ENCODE measurements around the gene C1QTNF9B. TPM values are rescaled to one million over a fixed set of nuclear protein-coding genes. Genes with fewer than 3 reads are reported as not detected.

Gene C1QTNF9B
- total RNA-seq, 1 experiment from 2014 or later = not detected

DNA sequence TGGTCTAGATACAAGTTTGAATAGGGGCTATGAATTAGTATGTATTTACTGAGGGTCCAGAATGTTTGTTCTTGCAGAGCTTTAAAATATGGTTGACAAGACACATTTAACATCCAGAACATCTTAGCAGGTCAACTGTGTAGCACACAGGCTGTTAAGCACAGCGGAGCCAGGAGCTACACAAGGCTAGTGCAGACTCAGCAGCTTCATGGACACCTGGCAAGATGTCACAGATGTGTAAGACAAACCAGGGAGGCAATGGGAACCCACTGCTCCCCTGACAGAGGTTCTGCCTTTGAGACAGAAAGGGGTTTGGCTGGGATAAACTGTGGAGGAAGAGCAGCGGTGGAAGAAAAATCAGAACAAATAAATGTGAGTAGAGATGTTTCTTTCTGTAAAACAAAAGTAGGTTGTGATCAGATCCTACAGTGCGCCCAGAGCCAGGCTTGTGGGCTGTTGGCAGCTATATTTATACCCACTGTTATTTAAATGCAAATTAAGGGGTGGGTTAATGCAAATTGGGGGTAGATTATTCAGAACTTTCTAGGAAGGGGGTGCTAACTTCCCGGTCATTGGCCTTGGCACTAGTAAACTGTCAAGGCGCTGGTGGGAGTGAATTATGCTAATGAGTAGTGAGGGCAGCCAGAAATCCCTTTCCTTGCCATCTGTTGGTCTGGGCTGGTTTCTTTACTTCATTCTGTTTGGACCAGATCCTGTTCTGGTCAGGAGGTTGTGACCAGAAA is 41.1 kb downstream of the C1QTNF9B start:
- Mint-ChIP-seq H3K9me3 (ENCODE audit: unreplicated experiment) (peaks cover 10% of the 10 kb centered on the region), H3K27me3 (ENCODE audit: insufficient read depth, unreplicated experiment) (no peaks in the 10 kb centered on the region), H3K36me3 (ENCODE audit: insufficient read depth, unreplicated experiment) (peaks cover 12% of the 10 kb centered on the region), H3K4me3 (ENCODE audit: unreplicated experiment) (no peak overlapping the region), H3K4me1 (ENCODE audit: low read depth, unreplicated experiment) (peaks cover 10% of the 10 kb centered on the region), H3K27ac (ENCODE audit: unreplicated experiment) (no peak overlapping the region)
- ChIA-PET CTCF (no interaction called here), POLR2A (no interaction called here)
- TF ChIP-seq, protein P1, sequence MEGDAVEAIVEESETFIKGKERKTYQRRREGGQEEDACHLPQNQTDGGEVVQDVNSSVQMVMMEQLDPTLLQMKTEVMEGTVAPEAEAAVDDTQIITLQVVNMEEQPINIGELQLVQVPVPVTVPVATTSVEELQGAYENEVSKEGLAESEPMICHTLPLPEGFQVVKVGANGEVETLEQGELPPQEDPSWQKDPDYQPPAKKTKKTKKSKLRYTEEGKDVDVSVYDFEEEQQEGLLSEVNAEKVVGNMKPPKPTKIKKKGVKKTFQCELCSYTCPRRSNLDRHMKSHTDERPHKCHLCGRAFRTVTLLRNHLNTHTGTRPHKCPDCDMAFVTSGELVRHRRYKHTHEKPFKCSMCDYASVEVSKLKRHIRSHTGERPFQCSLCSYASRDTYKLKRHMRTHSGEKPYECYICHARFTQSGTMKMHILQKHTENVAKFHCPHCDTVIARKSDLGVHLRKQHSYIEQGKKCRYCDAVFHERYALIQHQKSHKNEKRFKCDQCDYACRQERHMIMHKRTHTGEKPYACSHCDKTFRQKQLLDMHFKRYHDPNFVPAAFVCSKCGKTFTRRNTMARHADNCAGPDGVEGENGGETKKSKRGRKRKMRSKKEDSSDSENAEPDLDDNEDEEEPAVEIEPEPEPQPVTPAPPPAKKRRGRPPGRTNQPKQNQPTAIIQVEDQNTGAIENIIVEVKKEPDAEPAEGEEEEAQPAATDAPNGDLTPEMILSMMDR (IDR thresholded peaks at IDR 0.05; ENCODE audit: insufficient read depth in 1 of 2, low read depth in 1 of 2, low read length in 1 of 2, severe bottlenecking in 1 of 2, unreplicated experiment in 1 of 2) = no peak
- peaks cover 7% of the 10 kb centered on the region; the same call in 1 of the 2 replicates for H3K4me1 ChIP-seq
- DNase-seq = no peak
- H3K27me3 ChIP-seq (replicated peaks; ENCODE audit: control insufficient read depth, insufficient read depth, low read length) = no peaks in the 10 kb centered on the region
- no peak overlapping the region for H3K4me3 ChIP-seq (ENCODE audit: low read depth, low read length)
- no peaks in the 10 kb centered on the region for H3K9me3 ChIP-seq
- no peaks in the 10 kb centered on the region; the same call in 1 of the 2 replicates for H3K36me3 ChIP-seq (ENCODE audit: control insufficient read depth, insufficient read depth, low read length)
- BruUV-seq (replicated peaks) = no TSS peak
- intact Hi-C loops (cut with micrococcal nuclease; ENCODE audit: unreplicated experiment) = no loop called here

DNA sequence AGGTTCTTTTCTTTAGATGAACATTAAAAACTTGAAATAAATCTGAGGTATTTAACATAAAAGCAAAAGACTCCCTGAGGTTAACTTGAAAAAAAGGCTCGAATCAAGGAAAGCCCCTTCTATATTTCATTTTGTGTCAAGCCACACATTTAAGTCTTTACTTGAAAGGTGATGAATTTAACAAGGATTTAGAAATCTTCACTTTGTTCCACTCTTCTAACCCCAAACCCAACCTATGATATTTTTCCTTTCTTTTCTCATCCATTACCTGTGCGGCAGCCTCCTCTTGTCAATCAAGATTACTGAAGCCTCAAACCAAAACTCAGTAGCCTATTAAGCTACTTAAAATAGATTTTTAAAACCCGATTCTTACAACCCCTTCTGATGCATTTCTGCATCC is 41.9 kb downstream of the C1QTNF9B start:
- no peak overlapping the region for H3K4me3 Mint-ChIP-seq (ENCODE audit: unreplicated experiment)
- DNase-seq = no peak

DNA sequence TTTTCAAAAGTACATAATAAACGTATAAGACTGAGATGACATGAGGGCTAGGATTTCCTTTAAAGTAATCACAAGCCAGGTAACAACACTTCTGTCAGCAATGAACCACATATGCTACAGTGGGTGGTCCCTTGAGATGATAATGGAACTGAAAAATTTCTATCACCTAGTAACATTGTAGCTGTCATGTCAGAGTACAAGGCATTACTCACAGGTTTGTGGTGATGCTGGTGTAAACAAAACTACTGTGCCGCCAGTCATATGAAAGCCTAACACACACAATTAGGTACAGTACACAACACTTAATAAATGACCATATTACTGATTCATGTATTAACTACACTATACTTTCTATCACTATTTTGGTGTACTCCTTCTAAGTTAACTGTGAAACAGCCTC is 45.0 kb downstream of the C1QTNF9B start:
- POLR2A ChIA-PET = no interaction called here
- CTCF ChIA-PET = no interaction called here
- Mint-ChIP-seq H3K36me3 (ENCODE audit: insufficient read depth, unreplicated experiment) (peaks cover 11% of the 10 kb centered on the region), H3K4me3 (ENCODE audit: unreplicated experiment) (no peak overlapping the region), H3K9me3 (ENCODE audit: unreplicated experiment) (no peaks in the 10 kb centered on the region), H3K27me3 (ENCODE audit: insufficient read depth, unreplicated experiment) (no peaks in the 10 kb centered on the region), H3K27ac (ENCODE audit: unreplicated experiment) (no peak overlapping the region), H3K4me1 (ENCODE audit: low read depth, unreplicated experiment) (peaks cover 11% of the 10 kb centered on the region)
- Histone ChIP-seq H3K36me3 (ENCODE audit: control insufficient read depth, insufficient read depth, low read length) (no peaks in the 10 kb centered on the region; the same call in 1 of the 2 replicates), H3K4me1 (peaks cover 9% of the 10 kb centered on the region), H3K9me3 (no peaks in the 10 kb centered on the region), H3K4me3 (ENCODE audit: low read depth, low read length) (no peak overlapping the region), H3K27me3 (replicated peaks; ENCODE audit: control insufficient read depth, insufficient read depth, low read length) (no peaks in the 10 kb centered on the region)
- intact Hi-C loops (cut with micrococcal nuclease; ENCODE audit: unreplicated experiment) = no loop called here
- no peak for DNase-seq
- TF ChIP-seq, protein P1 (IDR thresholded peaks at IDR 0.05; ENCODE audit: insufficient read depth in 1 of 2, low read depth in 1 of 2, low read length in 1 of 2, severe bottlenecking in 1 of 2, unreplicated experiment in 1 of 2) = no peak
- BruUV-seq (replicated peaks) = no TSS peak

More for the DNA sequence above, 41.9 kb downstream of the C1QTNF9B start:
- intact Hi-C loops (cut with micrococcal nuclease; ENCODE audit: unreplicated experiment) = no loop called here
- BruUV-seq (replicated peaks) = no TSS peak
- Mint-ChIP-seq H3K27me3 (ENCODE audit: insufficient read depth, unreplicated experiment) (no peaks in the 10 kb centered on the region), H3K4me1 (ENCODE audit: low read depth, unreplicated experiment) (peaks cover 7% of the 10 kb centered on the region), H3K9me3 (ENCODE audit: unreplicated experiment) (peaks cover 7% of the 10 kb centered on the region), H3K36me3 (ENCODE audit: insufficient read depth, unreplicated experiment) (peaks cover 11% of the 10 kb centered on the region), H3K27ac (ENCODE audit: unreplicated experiment) (no peak overlapping the region)
- Histone ChIP-seq H3K4me3 (ENCODE audit: low read depth, low read length) (no peak overlapping the region), H3K36me3 (ENCODE audit: control insufficient read depth, insufficient read depth, low read length) (no peaks in the 10 kb centered on the region; the same call in 1 of the 2 replicates), H3K4me1 (peaks cover 7% of the 10 kb centered on the region; the same call in 1 of the 2 replicates), H3K27me3 (replicated peaks; ENCODE audit: control insufficient read depth, insufficient read depth, low read length) (no peaks in the 10 kb centered on the region), H3K9me3 (no peaks in the 10 kb centered on the region)
- ChIA-PET POLR2A (no interaction called here), CTCF (no interaction called here)
- TF ChIP-seq, protein P1 (IDR thresholded peaks at IDR 0.05; ENCODE audit: insufficient read depth in 1 of 2, low read depth in 1 of 2, low read length in 1 of 2, severe bottlenecking in 1 of 2, unreplicated experiment in 1 of 2) = no peak

Measured in Caco-2 (cell line).